ENCODE results near the gene PLCL2. TPM values are rescaled to one million over a fixed set of nuclear protein-coding genes. Genes with fewer than 3 reads are reported as not detected.

Gene PLCL2
- total and polyA plus RNA-seq, 12 donors, result 4.5 to 44.0 (median 27.1) TPM

- Histone ChIP-seq H3K9me3 (replicated peaks in 1 of 3) (peaks cover 0 to 6% (median 0%) of the 10 kb centered on the region in 3 donors), H3K36me3 (replicated peaks in 1 of 2) (no peaks in the 10 kb centered on the region), H3K4me3 (no peak overlapping the region), H3K27ac (no peak overlapping the region), H3K4me1 (replicated peaks in 1 of 2) (no peaks in the 10 kb centered on the region), H3K27me3 (no peaks in the 10 kb centered on the region)
- DNase-seq, result no peak
- 75 to 88% (median 82%) methylated on average over 1 of the region's 1 CpG for WGBS, 4 donors
- intact Hi-C loops (cut with DNase I), result no loop called here
- TF ChIP-seq, protein P1, sequence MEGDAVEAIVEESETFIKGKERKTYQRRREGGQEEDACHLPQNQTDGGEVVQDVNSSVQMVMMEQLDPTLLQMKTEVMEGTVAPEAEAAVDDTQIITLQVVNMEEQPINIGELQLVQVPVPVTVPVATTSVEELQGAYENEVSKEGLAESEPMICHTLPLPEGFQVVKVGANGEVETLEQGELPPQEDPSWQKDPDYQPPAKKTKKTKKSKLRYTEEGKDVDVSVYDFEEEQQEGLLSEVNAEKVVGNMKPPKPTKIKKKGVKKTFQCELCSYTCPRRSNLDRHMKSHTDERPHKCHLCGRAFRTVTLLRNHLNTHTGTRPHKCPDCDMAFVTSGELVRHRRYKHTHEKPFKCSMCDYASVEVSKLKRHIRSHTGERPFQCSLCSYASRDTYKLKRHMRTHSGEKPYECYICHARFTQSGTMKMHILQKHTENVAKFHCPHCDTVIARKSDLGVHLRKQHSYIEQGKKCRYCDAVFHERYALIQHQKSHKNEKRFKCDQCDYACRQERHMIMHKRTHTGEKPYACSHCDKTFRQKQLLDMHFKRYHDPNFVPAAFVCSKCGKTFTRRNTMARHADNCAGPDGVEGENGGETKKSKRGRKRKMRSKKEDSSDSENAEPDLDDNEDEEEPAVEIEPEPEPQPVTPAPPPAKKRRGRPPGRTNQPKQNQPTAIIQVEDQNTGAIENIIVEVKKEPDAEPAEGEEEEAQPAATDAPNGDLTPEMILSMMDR (IDR thresholded peaks at IDR 0.05), result no peak
- TF ChIP-seq POLR2A (IDR thresholded peaks at IDR 0.05), result no peak
Observed at GRCh38 chr3:17054301-17054981, 169.7 kb downstream of the PLCL2 start.

DNA sequence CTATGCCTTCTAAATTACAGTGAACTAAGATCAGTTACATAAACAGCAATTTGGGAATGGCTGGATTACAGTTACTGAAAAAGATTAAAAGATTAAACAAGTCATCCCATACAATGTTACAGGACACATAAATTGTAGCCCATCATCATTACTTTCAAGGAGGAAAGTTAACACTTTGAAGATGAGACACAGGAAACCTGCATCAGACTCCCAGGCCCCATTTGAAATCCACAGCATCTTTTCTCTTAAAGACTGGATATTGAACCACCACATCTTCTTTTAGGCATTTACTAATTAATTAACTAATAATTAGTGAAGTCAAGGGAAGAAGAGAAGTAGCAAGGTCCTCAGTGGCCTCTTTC lies 170.2 kb downstream of the PLCL2 start:
- DNase-seq, result no peak
- Histone ChIP-seq H3K27me3 (no peaks in the 10 kb centered on the region), H3K27ac (no peak overlapping the region), H3K36me3 (replicated peaks in 1 of 2) (no peaks in the 10 kb centered on the region), H3K9me3 (replicated peaks in 1 of 3) (peaks cover 0 to 6% (median 0%) of the 10 kb centered on the region in 3 donors), H3K4me1 (replicated peaks in 1 of 2) (no peaks in the 10 kb centered on the region), H3K4me3 (no peak overlapping the region)
- TF ChIP-seq, protein P1 (IDR thresholded peaks at IDR 0.05), result no peak
- TF ChIP-seq POLR2A (IDR thresholded peaks at IDR 0.05), result no peak
- intact Hi-C loops (cut with DNase I), result no loop called here

DNA sequence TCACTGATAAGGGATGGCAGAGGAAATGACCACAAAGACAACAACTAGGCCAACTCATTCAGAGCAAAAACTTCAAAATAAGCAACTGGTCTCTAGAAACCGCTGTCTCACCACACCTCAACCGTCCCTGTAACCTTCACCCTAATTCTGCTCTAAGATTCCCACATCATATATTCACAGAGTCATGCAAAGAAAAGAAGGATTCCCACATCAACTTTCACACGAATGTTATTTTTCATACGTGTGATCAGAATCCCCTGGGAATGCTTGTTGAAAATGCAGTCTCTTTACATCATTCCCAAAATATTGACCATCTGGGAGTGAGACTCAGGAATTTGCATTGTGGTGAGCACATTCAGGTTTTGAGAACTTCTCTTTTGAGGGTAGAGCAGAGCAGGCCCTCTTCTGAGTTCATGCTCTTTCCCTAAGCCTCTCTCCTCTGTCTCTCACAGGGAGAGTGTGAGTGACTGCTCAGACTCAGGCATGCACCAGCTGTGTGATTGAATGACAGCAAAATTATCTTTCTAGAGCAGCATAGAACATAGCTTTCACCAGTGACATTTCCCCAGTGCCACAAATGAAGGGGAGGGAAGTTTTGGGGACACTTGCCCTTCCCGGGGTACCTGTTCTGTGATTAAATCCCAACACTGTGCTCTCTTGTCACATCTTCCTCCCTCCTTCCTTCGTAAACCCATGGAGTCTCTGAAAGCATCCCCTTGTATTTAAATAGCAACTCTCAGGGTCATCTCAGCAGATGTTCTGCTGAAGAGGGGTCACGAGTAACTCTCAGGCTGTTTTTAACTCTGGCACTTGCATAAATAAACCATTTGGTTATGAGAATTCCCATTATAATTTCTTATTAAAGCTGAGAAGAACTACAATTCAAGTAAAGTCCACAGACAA lies 170.9 kb downstream of the PLCL2 start:
- H3K27me3 ChIP-seq, result no peaks in the 10 kb centered on the region
- no peaks in the 10 kb centered on the region for H3K36me3 ChIP-seq (replicated peaks in 1 of 2)
- H3K4me3 ChIP-seq, result no peak overlapping the region
- intact Hi-C loops (cut with DNase I), result no loop called here
- peak overlapping the region in 1 of 5 donors; percentile 7 for H3K27ac ChIP-seq
- WGBS, 4 donors, result 57 to 70% (median 69%) methylated on average over 7 of the region's 7 CpGs
- peaks cover 0 to 6% (median 0%) of the 10 kb centered on the region in 3 donors for H3K9me3 ChIP-seq (replicated peaks in 1 of 3)
- no peak for DNase-seq
- no peak for TF ChIP-seq POLR2A (IDR thresholded peaks at IDR 0.05)
- TF ChIP-seq, protein P1 (IDR thresholded peaks at IDR 0.05), result no peak
- no peaks in the 10 kb centered on the region for H3K4me1 ChIP-seq (replicated peaks in 1 of 2)

- H3K4me3 ChIP-seq, result no peak overlapping the region
- TF ChIP-seq, protein P1 (IDR thresholded peaks at IDR 0.05), result no peak
- no peak overlapping the region for H3K27ac ChIP-seq
- H3K27me3 ChIP-seq, result no peaks in the 10 kb centered on the region
- no peaks in the 10 kb centered on the region for H3K36me3 ChIP-seq (replicated peaks in 1 of 2)
- intact Hi-C loops (cut with DNase I), result no loop called here
- peaks cover 0 to 6% (median 0%) of the 10 kb centered on the region in 3 donors for H3K9me3 ChIP-seq (replicated peaks in 1 of 3)
- WGBS, 4 donors, result 83 to 85% (median 84%) methylated on average over 4 of the region's 4 CpGs
- H3K4me1 ChIP-seq (replicated peaks in 1 of 2), result no peaks in the 10 kb centered on the region
- DNase-seq, result no peak
Observed at GRCh38 chr3:17057321-17057720, 172.6 kb downstream of the PLCL2 start.
